Calu3 (cell line): ENCODE results near the gene PITPNM2. TPM values are rescaled to one million over a fixed set of nuclear protein-coding genes. Genes with fewer than 3 reads are reported as not detected.
A peak's percentile ranks its signal among the peaks of the same experiment; 100 is the strongest.

Experiments
- BruUV-seq: library from RNA; stranded (reverse); fragments of 400-500 nt; replicated peaks from 2 replicates; lab custom pipeline; 2021; lab: Mats Ljungman, UMichigan
- CTCF ChIA-PET: fragments of 300-600 bp; sonication (Branson Sonifier 250); formaldehyde crosslinking; loops from one replicate; lab custom pipeline; 2022; ENCODE audit warnings: antibody characterized with exemption; lab: Charles Lee
- DNase-seq: peaks from one replicate; pipeline ENCODE4 v3.0.0; 2022
- H3K27ac Mint-ChIP-seq: one replicate; pipeline ENCODE4 v1.8.0; 2022; ENCODE audit warnings: mixed read lengths; ENCODE audit not compliant: unreplicated experiment
- H3K27me3 Mint-ChIP-seq: one replicate; pipeline ENCODE4 v1.8.0; 2022; ENCODE audit warnings: mixed read lengths; ENCODE audit not compliant: unreplicated experiment
- H3K36me3 Mint-ChIP-seq: one replicate; pipeline ENCODE4 v1.8.0; 2022; ENCODE audit warnings: mild to moderate bottlenecking, moderate library complexity, mixed read lengths; ENCODE audit not compliant: insufficient read depth, unreplicated experiment
- H3K4me1 Mint-ChIP-seq: one replicate; pipeline ENCODE4 v1.8.0; 2022; ENCODE audit warnings: mild to moderate bottlenecking, low read depth, mixed read lengths; ENCODE audit not compliant: unreplicated experiment
- H3K4me3 Mint-ChIP-seq: one replicate; pipeline ENCODE4 v1.8.0; 2022; ENCODE audit warnings: mild to moderate bottlenecking, low read depth, moderate library complexity, mixed read lengths; ENCODE audit not compliant: unreplicated experiment
- H3K9me3 Mint-ChIP-seq: one replicate; pipeline ENCODE4 v1.8.0; 2022; ENCODE audit warnings: low read depth, mixed read lengths; ENCODE audit not compliant: unreplicated experiment
- intact Hi-C: fragments of 100-400 bp; cut with micrococcal nuclease; formaldehyde crosslinking; loops from one replicate; pipeline ENCODE4 v1.10.0; 2022; ENCODE audit not compliant: unreplicated experiment
- total RNA-seq: library from RNA; stranded (reverse); gene quantifications from 2 replicates; pipeline ENCODE4 v1.2.3, GENCODE V29; 2022
- TF ChIP-seq, protein P1 (sequence below): fragments of 200-600 bp; IDR thresholded peaks from one replicate; pipeline ENCODE4 v1.8.0; 2022; ENCODE audit warnings: antibody characterized with exemption; ENCODE audit not compliant: unreplicated experiment

The PITPNM2 gene
- total RNA-seq, 1 experiment from 2014 or later = 8.4 TPM

DNA sequence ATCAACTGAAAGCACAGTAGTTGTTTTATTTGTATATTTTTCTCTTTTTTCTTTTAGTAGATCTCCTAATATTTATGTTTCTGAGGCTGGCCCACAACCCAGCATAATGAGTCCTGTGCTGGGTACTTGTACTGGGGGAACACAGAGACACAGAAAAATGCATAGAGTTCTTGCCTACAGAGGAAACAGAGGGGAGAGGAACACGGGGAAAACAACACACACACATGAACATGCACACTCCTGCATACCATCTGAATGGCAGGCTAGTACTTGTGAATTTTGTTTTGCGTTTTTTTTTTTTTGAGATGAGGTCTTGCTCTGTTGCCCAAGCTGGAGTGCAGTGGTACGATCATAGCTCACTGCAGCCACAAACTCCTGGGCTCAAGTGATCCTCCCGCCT lies 21.3 kb downstream of the PITPNM2 start:
- no peak for DNase-seq
- Mint-ChIP-seq H3K4me1 (peaks cover 13% of the 10 kb centered on the region), H3K4me3 (no peak overlapping the region), H3K36me3 (no peaks in the 10 kb centered on the region), H3K27ac (no peak overlapping the region), H3K9me3 (no peaks in the 10 kb centered on the region), H3K27me3 (no peaks in the 10 kb centered on the region)
- TF ChIP-seq, protein P1, sequence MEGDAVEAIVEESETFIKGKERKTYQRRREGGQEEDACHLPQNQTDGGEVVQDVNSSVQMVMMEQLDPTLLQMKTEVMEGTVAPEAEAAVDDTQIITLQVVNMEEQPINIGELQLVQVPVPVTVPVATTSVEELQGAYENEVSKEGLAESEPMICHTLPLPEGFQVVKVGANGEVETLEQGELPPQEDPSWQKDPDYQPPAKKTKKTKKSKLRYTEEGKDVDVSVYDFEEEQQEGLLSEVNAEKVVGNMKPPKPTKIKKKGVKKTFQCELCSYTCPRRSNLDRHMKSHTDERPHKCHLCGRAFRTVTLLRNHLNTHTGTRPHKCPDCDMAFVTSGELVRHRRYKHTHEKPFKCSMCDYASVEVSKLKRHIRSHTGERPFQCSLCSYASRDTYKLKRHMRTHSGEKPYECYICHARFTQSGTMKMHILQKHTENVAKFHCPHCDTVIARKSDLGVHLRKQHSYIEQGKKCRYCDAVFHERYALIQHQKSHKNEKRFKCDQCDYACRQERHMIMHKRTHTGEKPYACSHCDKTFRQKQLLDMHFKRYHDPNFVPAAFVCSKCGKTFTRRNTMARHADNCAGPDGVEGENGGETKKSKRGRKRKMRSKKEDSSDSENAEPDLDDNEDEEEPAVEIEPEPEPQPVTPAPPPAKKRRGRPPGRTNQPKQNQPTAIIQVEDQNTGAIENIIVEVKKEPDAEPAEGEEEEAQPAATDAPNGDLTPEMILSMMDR = no peak
- intact Hi-C loops = no loop called here
- no TSS peak for BruUV-seq
- CTCF ChIA-PET = no interaction called here

DNA sequence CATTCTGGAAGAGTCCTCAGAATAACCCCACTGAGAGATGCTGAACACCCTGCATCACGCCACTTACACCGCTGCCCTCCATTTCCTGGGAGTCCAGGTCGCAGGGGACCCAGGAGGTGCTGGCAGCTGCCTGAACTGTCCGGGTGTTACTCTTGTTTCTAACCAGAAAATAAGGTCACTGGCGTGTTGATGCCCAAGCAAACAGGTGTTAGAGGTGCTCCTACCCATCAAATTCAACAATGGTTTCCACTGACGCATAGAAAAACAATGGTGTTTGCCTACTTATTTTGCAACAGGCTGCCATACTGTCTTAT lies 23.8 kb downstream of the PITPNM2 start:
- H3K4me3 Mint-ChIP-seq = no peak overlapping the region
- CTCF ChIA-PET = interaction anchor here (0.5 to 1.4 kb wide), 3 partner anchors 12 to 323 kb away, joined by 3 to 6 read pairs (median 4); no protein-coding TSS in a partner anchor
- DNase-seq = no peak
- no peaks in the 10 kb centered on the region for H3K27me3 Mint-ChIP-seq
- no TSS peak for BruUV-seq
- H3K27ac Mint-ChIP-seq = no peak overlapping the region
- H3K4me1 Mint-ChIP-seq = peaks cover 13% of the 10 kb centered on the region
- H3K9me3 Mint-ChIP-seq = no peaks in the 10 kb centered on the region
- intact Hi-C loops = no loop called here
- H3K36me3 Mint-ChIP-seq = no peaks in the 10 kb centered on the region
- TF ChIP-seq, protein P1 = no peak

DNA sequence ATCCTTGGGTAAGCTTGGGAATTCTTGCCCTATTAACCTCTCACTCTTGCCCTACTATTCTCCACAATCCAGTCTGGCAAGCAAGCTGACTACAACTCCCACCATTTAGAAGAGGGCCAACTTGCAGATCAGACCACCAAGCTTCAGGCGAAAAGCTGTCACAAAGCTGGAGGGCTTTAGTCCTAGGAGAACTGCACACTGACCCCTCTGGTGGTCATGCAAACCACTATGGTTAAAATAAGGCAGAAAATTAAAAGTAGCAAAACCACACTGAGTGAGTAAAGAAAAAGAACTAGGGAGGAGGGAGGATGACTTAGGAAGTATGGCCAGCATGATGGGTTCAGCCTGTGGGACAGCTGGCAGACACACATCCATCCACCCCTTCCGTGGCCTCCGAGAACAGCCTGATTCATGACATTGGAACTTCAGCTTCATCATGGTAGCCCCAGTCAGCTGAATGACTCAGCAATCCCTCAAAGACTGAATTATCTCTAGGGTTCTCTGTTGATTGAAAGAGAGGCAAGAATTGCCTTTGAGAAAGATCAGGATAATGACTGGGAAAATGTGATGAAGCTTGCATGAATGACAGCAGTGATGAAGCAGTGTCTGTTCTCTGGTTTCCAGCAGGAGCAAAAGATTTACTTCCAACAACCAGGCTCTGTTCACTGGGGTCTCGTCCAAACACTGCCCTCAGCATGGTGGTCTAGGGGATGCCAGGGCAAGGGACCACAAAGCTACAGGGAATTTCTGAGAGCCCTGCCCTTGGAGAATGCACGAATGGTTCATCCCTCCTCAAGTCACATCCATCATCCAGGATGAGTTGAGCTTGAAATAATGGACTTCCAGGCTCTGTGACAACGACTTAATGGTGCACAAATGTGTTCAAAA lies 24.4 kb downstream of the PITPNM2 start:
- no peaks in the 10 kb centered on the region for H3K36me3 Mint-ChIP-seq
- intact Hi-C loops = no loop called here
- no peaks in the 10 kb centered on the region for H3K9me3 Mint-ChIP-seq

DNA sequence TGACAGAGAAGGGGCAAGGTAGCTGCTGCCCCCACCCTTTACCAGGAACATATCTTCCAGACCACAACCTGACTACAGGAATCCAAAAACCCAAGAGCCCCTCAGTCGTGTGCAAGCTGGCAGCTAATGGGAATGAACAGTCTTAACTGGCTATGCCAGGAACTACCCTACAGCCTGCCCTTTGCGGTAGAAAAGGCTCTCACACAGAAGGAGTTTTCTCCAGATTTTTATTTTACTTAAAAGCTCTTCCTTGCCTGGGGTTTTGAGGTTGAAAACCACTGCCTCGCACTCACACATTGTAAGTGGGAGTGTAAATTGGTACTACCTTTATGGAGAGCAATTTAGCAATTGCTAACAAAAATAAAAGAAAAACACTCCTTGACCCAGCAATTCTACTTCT lies 28.3 kb downstream of the PITPNM2 start:
- Mint-ChIP-seq H3K27ac (no peak overlapping the region), H3K36me3 (no peaks in the 10 kb centered on the region), H3K4me3 (no peak overlapping the region), H3K9me3 (no peaks in the 10 kb centered on the region), H3K27me3 (no peaks in the 10 kb centered on the region), H3K4me1 (peaks cover 13% of the 10 kb centered on the region)
- TF ChIP-seq, protein P1 = no peak
- CTCF ChIA-PET = no interaction called here
- BruUV-seq = no TSS peak
- intact Hi-C loops = no loop called here
- no peak for DNase-seq

More for the DNA sequence above, 24.4 kb downstream of the PITPNM2 start:
- DNase-seq = peak; percentile 48
- BruUV-seq = no TSS peak
- Mint-ChIP-seq H3K27ac (peak overlapping the region; percentile 59), H3K27me3 (no peaks in the 10 kb centered on the region), H3K4me1 (peaks cover 13% of the 10 kb centered on the region), H3K4me3 (no peak overlapping the region)
- CTCF ChIA-PET = interaction anchor here (0.5 to 1.4 kb wide), 3 partner anchors 12 to 322 kb away, joined by 3 to 6 read pairs (median 4); no protein-coding TSS in a partner anchor
- TF ChIP-seq, protein P1 = no peak
